Breast epithelium (tissue), 4 donors: ENCODE data around the gene MAP3K6. TPM values are rescaled to one million over a fixed set of nuclear protein-coding genes. Genes with fewer than 3 reads are reported as not detected.

Source experiments
- DNase-seq, 2 donors: peaks; one replicate each; pipeline ENCODE4 v3.0.0-alpha.2; 2019; ENCODE audit warnings: low spot score in 2 of 2
- H3K27ac ChIP-seq, 2 donors: fragments of 200-600 bp; sonication (generic) in 1 of 2; one replicate each; pipeline ENCODE4 v1.5.1; 2016 to 2019; ENCODE audit warnings: mild to moderate bottlenecking in 1 of 2
- H3K27me3 ChIP-seq, 2 donors: fragments of 200-600 bp; sonication (generic) in 1 of 2; one replicate each; pipeline versions ENCODE4 v1.5.1 to v1.6.0; 2017 to 2019; ENCODE audit warnings: control low read depth in 1 of 2, mild to moderate bottlenecking in 1 of 2
- H3K36me3 ChIP-seq: fragments of 200-600 bp; one replicate; pipeline ENCODE4 v1.5.1; 2019
- H3K4me1 ChIP-seq, 2 donors: fragments of 200-600 bp; sonication (generic); one replicate each; pipeline ENCODE4 v1.5.1; 2016 to 2019; ENCODE audit warnings: control low read depth in 1 of 2
- H3K4me3 ChIP-seq, 3 donors: fragments of 200-600 bp; sonication (generic); 1 replicate in 2 of 3; 2 replicates in 1 of 3; pipeline ENCODE4 v1.5.1; 2016 to 2019; ENCODE audit warnings: mild to moderate bottlenecking in 3 of 3, moderate library complexity in 2 of 3
- H3K9me3 ChIP-seq, 2 donors: fragments of 200-600 bp; sonication (generic) in 1 of 2; one replicate each; pipeline ENCODE4 v1.5.1; 2016 to 2019; ENCODE audit warnings: control low read depth in 1 of 2
- POLR2A ChIP-seq: fragments of 450-650 bp; IDR thresholded peaks from one replicate; pipeline ENCODE4 v1.6.1; 2016; ENCODE audit warnings: antibody characterized with exemption, mild to moderate bottlenecking, moderate library complexity
- POLR2AphosphoS5 ChIP-seq, 3 donors: sonication (generic); formaldehyde crosslinking; IDR thresholded peaks; one replicate each; pipeline ENCODE4 v1.6.1; 2017; ENCODE audit warnings: antibody characterized with exemption in 3 of 3
- intact Hi-C: fragments of 100-400 bp; cut with DNase I; formaldehyde crosslinking; loops from one replicate; pipeline ENCODE4 v1.15.1; 2023; ENCODE audit warnings: low total_unique reads
- total RNA-seq, 3 donors: library from RNA; depleted of rRNA; stranded (reverse); fragments of >200 nt; gene quantifications; one replicate each; pipeline ENCODE4 v1.1.0, GENCODE V29; 2016
- TF ChIP-seq, protein P1 (sequence below), 3 donors: fragments of 450-650 bp; IDR thresholded peaks; one replicate each; pipeline ENCODE4 v1.5.1; 2016 to 2017; ENCODE audit warnings: antibody characterized with exemption in 3 of 3, mild to moderate bottlenecking in 3 of 3, moderate library complexity in 3 of 3

The MAP3K6 gene
- total RNA-seq, 3 donors from 2014 or later: 29.4 to 67.5 (median 52.0) TPM

- intact Hi-C loops: loop anchor here (10.0 kb wide), 3 partner anchors 92 to 268 kb away; partner anchors contain the start of gene AHDC1
- Histone ChIP-seq H3K27me3 (no peaks in the 10 kb centered on the region), H3K36me3 (no peaks in the 10 kb centered on the region), H3K9me3 (no peaks in the 10 kb centered on the region), H3K4me1 (peaks cover 5 to 13% of the 10 kb centered on the region in 2 donors), H3K27ac (no peak overlapping the region), H3K4me3 (no peak overlapping the region)
- TF ChIP-seq, protein P1, sequence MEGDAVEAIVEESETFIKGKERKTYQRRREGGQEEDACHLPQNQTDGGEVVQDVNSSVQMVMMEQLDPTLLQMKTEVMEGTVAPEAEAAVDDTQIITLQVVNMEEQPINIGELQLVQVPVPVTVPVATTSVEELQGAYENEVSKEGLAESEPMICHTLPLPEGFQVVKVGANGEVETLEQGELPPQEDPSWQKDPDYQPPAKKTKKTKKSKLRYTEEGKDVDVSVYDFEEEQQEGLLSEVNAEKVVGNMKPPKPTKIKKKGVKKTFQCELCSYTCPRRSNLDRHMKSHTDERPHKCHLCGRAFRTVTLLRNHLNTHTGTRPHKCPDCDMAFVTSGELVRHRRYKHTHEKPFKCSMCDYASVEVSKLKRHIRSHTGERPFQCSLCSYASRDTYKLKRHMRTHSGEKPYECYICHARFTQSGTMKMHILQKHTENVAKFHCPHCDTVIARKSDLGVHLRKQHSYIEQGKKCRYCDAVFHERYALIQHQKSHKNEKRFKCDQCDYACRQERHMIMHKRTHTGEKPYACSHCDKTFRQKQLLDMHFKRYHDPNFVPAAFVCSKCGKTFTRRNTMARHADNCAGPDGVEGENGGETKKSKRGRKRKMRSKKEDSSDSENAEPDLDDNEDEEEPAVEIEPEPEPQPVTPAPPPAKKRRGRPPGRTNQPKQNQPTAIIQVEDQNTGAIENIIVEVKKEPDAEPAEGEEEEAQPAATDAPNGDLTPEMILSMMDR (IDR thresholded peaks at IDR 0.05): no peak
- TF ChIP-seq POLR2AphosphoS5 (IDR thresholded peaks at IDR 0.05) (no peak), POLR2A (no peak)
- no peak for DNase-seq
Measured at GRCh38 chr1:27397110-27397509, 30.3 kb upstream of the MAP3K6 start.

DNA sequence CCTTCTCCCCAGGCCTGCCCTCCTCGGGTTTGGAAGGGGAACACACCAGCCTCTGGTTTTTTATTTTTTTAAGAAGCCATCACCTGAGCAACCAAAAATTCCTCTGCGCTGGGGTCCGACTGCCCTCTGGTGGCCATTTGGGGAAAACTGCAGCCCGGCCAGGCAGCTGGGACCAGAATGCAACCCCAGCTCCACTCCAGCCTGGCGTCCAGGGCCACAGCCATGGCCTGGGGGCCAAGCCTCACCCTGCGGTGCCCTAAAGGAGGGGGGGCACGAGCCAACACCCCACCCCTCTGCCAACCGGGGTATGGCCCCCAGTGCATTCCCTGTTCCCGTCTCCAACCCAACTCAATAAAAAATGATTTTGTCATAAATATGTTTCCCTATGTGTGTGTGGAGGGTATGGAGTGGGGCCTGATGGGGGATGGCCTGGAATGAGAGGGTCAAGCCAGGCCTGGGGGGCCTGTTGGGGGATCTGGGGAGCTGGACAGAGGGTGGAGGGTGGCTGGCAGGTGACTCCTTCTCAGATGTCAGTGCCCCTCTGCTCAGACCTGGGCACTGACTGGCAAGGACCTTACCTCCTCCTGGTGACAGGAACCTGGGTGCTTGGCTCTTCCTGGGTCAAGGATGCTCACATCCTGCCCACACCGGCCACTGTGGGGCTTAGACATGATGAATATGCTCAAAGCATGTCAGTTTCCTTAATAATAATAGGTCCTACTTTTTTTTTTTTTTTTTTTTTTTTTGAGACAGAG is 28.9 kb upstream of the MAP3K6 start:
- no peak overlapping the region for H3K27ac ChIP-seq
- no peaks in the 10 kb centered on the region for H3K27me3 ChIP-seq
- H3K4me3 ChIP-seq: no peak overlapping the region
- H3K9me3 ChIP-seq: no peaks in the 10 kb centered on the region
- peaks cover 0 to 8% of the 10 kb centered on the region in 2 donors for H3K4me1 ChIP-seq
- intact Hi-C loops: loop anchor here (10.0 kb wide), 3 partner anchors 91 to 269 kb away; partner anchors contain the start of gene AHDC1
- peak; percentile 73 to 81 for DNase-seq
- TF ChIP-seq, protein P1 (IDR thresholded peaks at IDR 0.05): peak; percentile 98 to 99 (median 99)
- TF ChIP-seq POLR2AphosphoS5 (IDR thresholded peaks at IDR 0.05) (peak in 2 of 3 donors; percentile 13 to 24), POLR2A (no peak)
- H3K36me3 ChIP-seq: no peaks in the 10 kb centered on the region

- intact Hi-C loops: loop anchor here (10.0 kb wide), 3 partner anchors 90 to 270 kb away; partner anchors contain the start of gene AHDC1
- Histone ChIP-seq H3K36me3 (no peaks in the 10 kb centered on the region), H3K4me3 (no peak overlapping the region), H3K27me3 (no peaks in the 10 kb centered on the region), H3K4me1 (peaks cover 0 to 8% of the 10 kb centered on the region in 2 donors), H3K9me3 (no peaks in the 10 kb centered on the region), H3K27ac (no peak overlapping the region)
- no peak for TF ChIP-seq POLR2AphosphoS5 (IDR thresholded peaks at IDR 0.05)
- TF ChIP-seq POLR2A: no peak
- TF ChIP-seq, protein P1 (IDR thresholded peaks at IDR 0.05): no peak
- no peak for DNase-seq
Measured at GRCh38 chr1:27394925-27395324, 28.2 kb upstream of the MAP3K6 start.

- H3K27ac ChIP-seq: no peak overlapping the region
- no peak for DNase-seq
- H3K4me3 ChIP-seq: no peak overlapping the region
- H3K27me3 ChIP-seq: no peaks in the 10 kb centered on the region
- H3K36me3 ChIP-seq: no peaks in the 10 kb centered on the region
- TF ChIP-seq POLR2A (no peak), POLR2AphosphoS5 (IDR thresholded peaks at IDR 0.05) (no peak)
- TF ChIP-seq, protein P1 (IDR thresholded peaks at IDR 0.05): no peak
- peaks cover 0 to 8% of the 10 kb centered on the region in 2 donors for H3K4me1 ChIP-seq
- intact Hi-C loops: loop anchor here (10.0 kb wide), 3 partner anchors 89 to 271 kb away; partner anchors contain the start of gene AHDC1
- H3K9me3 ChIP-seq: no peaks in the 10 kb centered on the region
Measured at GRCh38 chr1:27394282-27394658, 27.5 kb upstream of the MAP3K6 start.

DNA sequence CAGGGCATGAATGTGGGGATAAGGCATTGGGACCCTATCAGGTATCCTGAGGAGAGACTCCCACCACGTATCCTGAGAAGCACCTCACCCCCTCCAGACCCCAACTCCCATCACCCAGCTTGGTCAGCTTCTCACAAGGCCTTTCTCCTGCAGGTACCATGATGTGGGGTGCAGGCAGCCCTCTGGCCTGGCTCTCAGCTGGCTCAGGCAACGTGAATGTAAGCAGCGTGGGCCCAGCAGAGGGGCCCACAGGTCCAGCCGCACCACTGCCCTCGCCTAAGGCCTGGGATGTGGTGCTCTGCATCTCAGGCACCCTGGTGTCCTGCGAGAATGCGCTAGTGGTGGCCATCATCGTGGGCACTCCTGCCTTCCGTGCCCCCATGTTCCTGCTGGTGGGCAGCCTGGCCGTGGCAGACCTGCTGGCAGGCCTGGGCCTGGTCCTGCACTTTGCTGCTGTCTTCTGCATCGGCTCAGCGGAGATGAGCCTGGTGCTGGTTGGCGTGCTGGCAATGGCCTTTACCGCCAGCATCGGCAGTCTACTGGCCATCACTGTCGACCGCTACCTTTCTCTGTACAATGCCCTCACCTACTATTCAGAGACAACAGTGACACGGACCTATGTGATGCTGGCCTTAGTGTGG is 27.0 kb upstream of the MAP3K6 start:
- intact Hi-C loops: loop anchor here (10.0 kb wide), 3 partner anchors 89 to 271 kb away; partner anchors contain the start of gene AHDC1
- no peak for DNase-seq
- TF ChIP-seq, protein P1 (IDR thresholded peaks at IDR 0.05): no peak
- TF ChIP-seq POLR2A (no peak), POLR2AphosphoS5 (IDR thresholded peaks at IDR 0.05) (no peak)
- no peak overlapping the region for H3K4me3 ChIP-seq
- no peaks in the 10 kb centered on the region for H3K9me3 ChIP-seq
- no peaks in the 10 kb centered on the region for H3K27me3 ChIP-seq
- H3K27ac ChIP-seq: no peak overlapping the region
- H3K4me1 ChIP-seq: peaks cover 0 to 8% of the 10 kb centered on the region in 2 donors
- no peaks in the 10 kb centered on the region for H3K36me3 ChIP-seq
